PC-3 (cell line): ENCODE data around the gene MSH3. TPM values are rescaled to one million over a fixed set of nuclear protein-coding genes. Genes with fewer than 3 reads are reported as not detected.

Experiments used
- ATAC-seq: fragments of 200-7000 bp; cut with Tn5 transposase; 2 replicates; pipeline ENCODE4 v1.9.1; 2020; ENCODE audit warnings: mild to moderate bottlenecking, moderate library complexity
- BruUV-seq: library from RNA; stranded (reverse); fragments of 400-500 nt; replicated peaks from 2 replicates; lab custom pipeline; 2021; lab: Mats Ljungman, UMichigan
- CTCF ChIA-PET: fragments of 300-600 bp; sonication (Branson Sonifier 250); formaldehyde crosslinking; loops from one replicate; lab custom pipeline; 2022; ENCODE audit warnings: antibody characterized with exemption; lab: Charles Lee
- POLR2A ChIA-PET: fragments of 300-600 bp; sonication (Branson Sonifier 250); formaldehyde crosslinking; loops from one replicate; lab custom pipeline; 2022; ENCODE audit warnings: antibody characterized with exemption; ENCODE audit not compliant: unreplicated experiment; lab: Charles Lee
- DNase-seq: peaks from one replicate; pipeline ENCODE4 v3.0.0-alpha.2; 2015
- H2AFZ ChIP-seq: fragments of 300-600 bp; sonication (generic); 2 replicates; pipeline ENCODE4 v1.6.0; 2016; ENCODE audit warnings: antibody characterized with exemption, low read length
- H3F3A ChIP-seq: fragments of 300-600 bp; sonication (generic); one replicate; pipeline ENCODE4 v1.6.0; 2017; ENCODE audit warnings: antibody characterized with exemption, low read length, control low read depth, mild to moderate bottlenecking; ENCODE audit not compliant: unreplicated experiment
- H3K27ac ChIP-seq: fragments of 300-600 bp; sonication (generic); 2 replicates; pipeline ENCODE4 v1.5.1; 2016; ENCODE audit warnings: mild to moderate bottlenecking, low read length
- H3K27me3 ChIP-seq: fragments of 300-600 bp; sonication (generic); 2 replicates; pipeline ENCODE4 v1.6.1; 2016; ENCODE audit warnings: low read length, mixed read lengths
- H3K36me3 ChIP-seq: fragments of 300-600 bp; sonication (generic); 2 replicates; pipeline ENCODE4 v1.6.1; 2016; ENCODE audit warnings: low read depth, mixed run types, low read length, mixed read lengths
- H3K4me1 ChIP-seq: fragments of 300-600 bp; sonication (generic); 2 replicates; pipeline ENCODE4 v1.5.1; 2016; ENCODE audit warnings: low read length; ENCODE audit not compliant: insufficient read depth
- H3K4me2 ChIP-seq: fragments of 300-600 bp; sonication (generic); 2 replicates; pipeline ENCODE4 v1.6.0; 2016; ENCODE audit warnings: low read length
- H3K4me3 ChIP-seq: fragments of 300-600 bp; sonication (generic); 2 replicates; pipeline ENCODE4 v1.5.1; 2016; ENCODE audit warnings: mild to moderate bottlenecking, low read length, mixed read lengths
- H3K79me2 ChIP-seq: fragments of 300-600 bp; sonication (generic); 2 replicates; pipeline ENCODE4 v1.6.1; 2017; ENCODE audit warnings: low read length, mixed read lengths
- H3K9ac ChIP-seq: fragments of 300-600 bp; sonication (generic); 2 replicates; pipeline ENCODE4 v1.6.0; 2016; ENCODE audit warnings: mild to moderate bottlenecking, low read length
- H3K9me2 ChIP-seq: fragments of 300-600 bp; sonication (generic); replicated peaks from 2 replicates; pipeline ENCODE4 v1.6.1; 2016; ENCODE audit warnings: mixed run types, low read length, mixed read lengths
- H3K9me3 ChIP-seq: fragments of 300-600 bp; sonication (generic); 2 replicates; pipeline ENCODE4 v1.6.1; 2016; ENCODE audit warnings: low read length, mixed read lengths
- H4K20me1 ChIP-seq: fragments of 300-600 bp; sonication (generic); 2 replicates; pipeline ENCODE4 v1.6.1; 2016; ENCODE audit warnings: low read length, mixed read lengths
- EZH2 ChIP-seq: fragments of 300-600 bp; sonication (generic); IDR thresholded peaks from one replicate; pipeline ENCODE4 v1.6.1; 2017; ENCODE audit warnings: antibody characterized with exemption, mild to moderate bottlenecking, low read length; ENCODE audit not compliant: unreplicated experiment
- EZH2phosphoT487 ChIP-seq: fragments of 300-600 bp; sonication (generic); IDR thresholded peaks from 2 replicates; pipeline ENCODE4 v1.6.1; 2018; ENCODE audit warnings: mild to moderate bottlenecking, antibody characterized with exemption, low read length, borderline replicate concordance
- intact Hi-C: fragments of 100-400 bp; cut with micrococcal nuclease; formaldehyde crosslinking; loops from 2 replicates; pipeline ENCODE4 v1.9.0; 2023
- total RNA-seq: library from RNA; depleted of rRNA; stranded (reverse); fragments of >200 nt; gene quantifications from 2 replicates; pipeline ENCODE4 v1.2.3, GENCODE V29; 2014
- TF ChIP-seq, protein P1 (sequence below): fragments of 300-600 bp; sonication (generic); conservative IDR thresholded peaks from 2 replicates; pipeline ENCODE4 v1.5.1; 2017; ENCODE audit warnings: antibody characterized with exemption, low read depth, mild to moderate bottlenecking, low read length

Gene MSH3
- total RNA-seq, 1 experiment from 2014 or later: 9.0 TPM

DNA sequence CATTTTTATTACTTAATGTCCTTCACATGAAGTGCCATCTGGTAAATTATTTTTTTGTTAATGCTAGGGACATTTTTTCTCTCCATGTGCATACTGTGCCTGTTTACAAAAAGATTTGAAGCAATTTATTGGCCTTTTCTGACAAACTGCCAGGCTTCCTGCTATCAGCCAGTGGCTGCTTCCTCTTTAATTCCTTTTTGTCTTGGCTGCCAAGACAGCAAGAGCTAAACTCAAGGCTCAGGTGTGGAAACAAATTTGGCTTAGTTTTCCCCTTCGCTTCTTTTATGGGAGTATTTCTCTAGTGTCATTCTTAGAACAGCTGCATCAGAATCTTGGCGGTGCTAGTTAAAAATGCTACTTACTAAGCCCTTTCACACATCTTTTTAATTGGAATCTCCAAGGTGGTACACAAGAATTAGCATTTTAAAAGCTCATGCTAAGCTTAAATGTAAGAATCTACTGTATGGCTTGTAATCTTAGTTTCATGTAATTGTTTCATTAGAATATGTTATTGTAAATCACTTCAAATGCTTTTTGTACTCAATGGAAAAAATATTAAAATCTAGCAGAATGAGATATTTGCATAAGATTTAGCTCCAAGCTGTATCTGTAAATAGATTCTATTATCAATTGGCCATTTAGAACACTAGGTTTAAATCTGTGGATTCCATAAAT is 171.5 kb downstream of the MSH3 start:
- ATAC-seq (no peak), DNase-seq (no peak)
- ChIA-PET POLR2A (no interaction called here), CTCF (no interaction called here)
- Histone ChIP-seq H3K79me2 (no peaks in the 10 kb centered on the region), H3K27ac (no peak overlapping the region), H3K4me2 (no peak overlapping the region), H2AFZ (no peak overlapping the region), H3F3A (no peaks in the 10 kb centered on the region), H3K4me3 (no peak overlapping the region), H3K9me2 (no peaks in the 10 kb centered on the region), H3K27me3 (no peaks in the 10 kb centered on the region), H3K36me3 (no peaks in the 10 kb centered on the region), H4K20me1 (no peaks in the 10 kb centered on the region), H3K4me1 (no peaks in the 10 kb centered on the region), H3K9me3 (no peaks in the 10 kb centered on the region), H3K9ac (no peak overlapping the region)
- intact Hi-C loops: no loop called here
- BruUV-seq: no TSS peak
- TF ChIP-seq, protein P1, sequence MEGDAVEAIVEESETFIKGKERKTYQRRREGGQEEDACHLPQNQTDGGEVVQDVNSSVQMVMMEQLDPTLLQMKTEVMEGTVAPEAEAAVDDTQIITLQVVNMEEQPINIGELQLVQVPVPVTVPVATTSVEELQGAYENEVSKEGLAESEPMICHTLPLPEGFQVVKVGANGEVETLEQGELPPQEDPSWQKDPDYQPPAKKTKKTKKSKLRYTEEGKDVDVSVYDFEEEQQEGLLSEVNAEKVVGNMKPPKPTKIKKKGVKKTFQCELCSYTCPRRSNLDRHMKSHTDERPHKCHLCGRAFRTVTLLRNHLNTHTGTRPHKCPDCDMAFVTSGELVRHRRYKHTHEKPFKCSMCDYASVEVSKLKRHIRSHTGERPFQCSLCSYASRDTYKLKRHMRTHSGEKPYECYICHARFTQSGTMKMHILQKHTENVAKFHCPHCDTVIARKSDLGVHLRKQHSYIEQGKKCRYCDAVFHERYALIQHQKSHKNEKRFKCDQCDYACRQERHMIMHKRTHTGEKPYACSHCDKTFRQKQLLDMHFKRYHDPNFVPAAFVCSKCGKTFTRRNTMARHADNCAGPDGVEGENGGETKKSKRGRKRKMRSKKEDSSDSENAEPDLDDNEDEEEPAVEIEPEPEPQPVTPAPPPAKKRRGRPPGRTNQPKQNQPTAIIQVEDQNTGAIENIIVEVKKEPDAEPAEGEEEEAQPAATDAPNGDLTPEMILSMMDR: no peak
- TF ChIP-seq EZH2phosphoT487 (no peak), EZH2 (no peak)

DNA sequence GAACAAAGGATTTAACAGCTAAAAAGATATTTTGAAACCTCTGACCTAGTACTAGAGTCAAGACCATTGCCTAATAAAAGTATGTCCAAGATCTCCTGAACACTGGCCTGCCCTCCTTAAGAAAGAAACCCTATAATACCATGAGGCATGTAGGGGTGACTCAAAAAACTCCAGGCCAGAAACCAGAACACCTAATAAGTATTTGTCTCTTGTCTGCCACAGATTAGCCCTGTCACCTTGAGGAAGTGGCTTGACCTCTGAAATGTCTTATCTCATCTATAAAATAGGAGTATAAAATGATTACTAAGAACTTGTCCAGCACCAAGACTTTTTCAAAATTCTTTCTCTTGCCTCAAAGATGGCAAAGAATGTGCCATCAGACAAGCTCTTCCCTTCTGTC is 180.3 kb downstream of the MSH3 start:
- POLR2A ChIA-PET: no interaction called here
- intact Hi-C loops: no loop called here
- CTCF ChIA-PET: no interaction called here

DNA sequence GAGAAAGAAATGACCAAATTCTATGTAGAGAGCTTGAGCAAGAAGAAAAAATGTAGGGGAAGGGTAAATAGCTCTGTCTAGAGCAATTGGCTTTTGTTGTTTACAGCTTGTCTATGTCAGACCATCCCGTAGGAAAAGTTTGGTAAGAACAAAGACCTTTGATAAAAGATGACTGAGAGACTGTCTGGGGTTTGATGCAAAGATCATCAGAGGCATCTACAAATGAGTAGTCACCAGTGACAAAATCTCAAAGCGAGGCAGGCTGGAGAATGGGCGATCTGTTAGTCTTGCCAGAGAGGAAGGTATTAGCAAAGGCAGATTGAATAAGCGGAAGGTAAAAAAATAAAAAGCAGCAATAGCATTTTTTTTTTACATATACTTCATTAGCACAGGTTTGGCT is 180.7 kb downstream of the MSH3 start:
- POLR2A ChIA-PET: no interaction called here
- Histone ChIP-seq H3K36me3 (no peaks in the 10 kb centered on the region), H3K9me2 (no peaks in the 10 kb centered on the region), H3K4me3 (no peak overlapping the region), H4K20me1 (no peaks in the 10 kb centered on the region), H2AFZ (no peak overlapping the region), H3K9me3 (no peaks in the 10 kb centered on the region), H3K27ac (no peak overlapping the region), H3K79me2 (no peaks in the 10 kb centered on the region), H3K4me1 (no peaks in the 10 kb centered on the region), H3K27me3 (no peaks in the 10 kb centered on the region), H3K9ac (no peak overlapping the region), H3K4me2 (no peak overlapping the region), H3F3A (no peaks in the 10 kb centered on the region)
- BruUV-seq: no TSS peak
- TF ChIP-seq EZH2phosphoT487 (no peak), EZH2 (no peak)
- TF ChIP-seq, protein P1: no peak
- DNase-seq (no peak), ATAC-seq (no peak)
- intact Hi-C loops: no loop called here
- CTCF ChIA-PET: no interaction called here

More for the DNA sequence above, 180.3 kb downstream of the MSH3 start:
- no peaks in the 10 kb centered on the region for H3F3A ChIP-seq
- no peaks in the 10 kb centered on the region for H3K9me2 ChIP-seq
- TF ChIP-seq, protein P1: no peak
- TF ChIP-seq EZH2 (no peak), EZH2phosphoT487 (no peak)
- no peaks in the 10 kb centered on the region for H3K79me2 ChIP-seq
- H2AFZ ChIP-seq: no peak overlapping the region
- H3K27ac ChIP-seq: no peak overlapping the region
- no peaks in the 10 kb centered on the region for H4K20me1 ChIP-seq
- no peaks in the 10 kb centered on the region for H3K27me3 ChIP-seq
- no peak overlapping the region for H3K9ac ChIP-seq
- no peak overlapping the region for H3K4me2 ChIP-seq
- no peaks in the 10 kb centered on the region for H3K36me3 ChIP-seq
- no peak for DNase-seq
- BruUV-seq: no TSS peak
- H3K4me3 ChIP-seq: no peak overlapping the region
- no peak for ATAC-seq
- no peaks in the 10 kb centered on the region for H3K9me3 ChIP-seq
- H3K4me1 ChIP-seq: no peaks in the 10 kb centered on the region
